Osteoblast (primary cell): ENCODE data around the gene DEDD. TPM values are rescaled to one million over a fixed set of nuclear protein-coding genes. Genes with fewer than 3 reads are reported as not detected.
"Not testable (repeated sequence)": the region's sequence is repeated elsewhere in the genome, so short reads cannot be mapped to it uniquely, and the experiment has no call there.

Experiments
- DNase-seq: peaks from one replicate; pipeline ENCODE4 v3.0.0; 2011; ENCODE audit warnings: low spot score, mixed read lengths; ENCODE audit not compliant: insufficient read length; ENCODE audit errors: missing footprints
- H2AFZ ChIP-seq: 2 replicates; pipeline ENCODE4 v1.6.0; 2011; ENCODE audit warnings: mild to moderate bottlenecking, low read length
- H3K27ac ChIP-seq: 2 replicates; pipeline ENCODE4 v1.5.1; 2011; ENCODE audit warnings: mild to moderate bottlenecking, low read depth, low read length, moderate library complexity
- H3K27me3 ChIP-seq: 2 replicates; pipeline ENCODE4 v1.6.0; 2012; ENCODE audit warnings: mild to moderate bottlenecking, control low read depth, inconsistent platforms, low read length, moderate library complexity; ENCODE audit not compliant: insufficient read depth
- H3K36me3 ChIP-seq: 2 replicates; pipeline ENCODE4 v1.5.1; 2011; ENCODE audit warnings: mild to moderate bottlenecking, low read length, control low read depth, moderate library complexity; ENCODE audit not compliant: insufficient read depth
- H3K4me1 ChIP-seq: 2 replicates; pipeline ENCODE4 v1.5.1; 2011; ENCODE audit warnings: mild to moderate bottlenecking, low read length, control low read depth, moderate library complexity; ENCODE audit not compliant: insufficient read depth
- H3K4me2 ChIP-seq: 2 replicates; pipeline ENCODE4 v1.6.0; 2011; ENCODE audit warnings: mild to moderate bottlenecking, low read length; ENCODE audit not compliant: insufficient read depth
- H3K4me3 ChIP-seq: fragments of 200-600 bp; sonication (generic); 3 replicates; pipeline ENCODE4 v1.5.1; 2012; ENCODE audit warnings: mild to moderate bottlenecking, low read length, inconsistent platforms; ENCODE audit not compliant: insufficient read depth
- H3K79me2 ChIP-seq: 2 replicates; pipeline ENCODE4 v1.6.0; 2012; ENCODE audit warnings: mild to moderate bottlenecking, low read length, control low read depth, inconsistent platforms; ENCODE audit not compliant: insufficient read depth
- H3K9me3 ChIP-seq: 2 replicates; pipeline ENCODE4 v1.5.1; 2011; ENCODE audit warnings: low read depth, low read length, control low read depth
- H4K20me1 ChIP-seq: 2 replicates; pipeline ENCODE4 v1.6.0; 2012; ENCODE audit warnings: mild to moderate bottlenecking, low read length, control low read depth; ENCODE audit not compliant: insufficient read depth
- total RNA-seq: library from RNA; depleted of rRNA; stranded (reverse); fragments of >200 nt; gene quantifications from 2 replicates; pipeline ENCODE4 v1.2.3, GENCODE V29; 2012
- TF ChIP-seq, protein P1 (sequence below): IDR thresholded peaks from 2 replicates; pipeline ENCODE4 v1.5.1; 2011; ENCODE audit warnings: mild to moderate bottlenecking, low read depth, low read length, moderate library complexity; ENCODE audit errors: extremely low read depth

The DEDD gene
- total RNA-seq, 1 donor: 36.6 TPM

DNA sequence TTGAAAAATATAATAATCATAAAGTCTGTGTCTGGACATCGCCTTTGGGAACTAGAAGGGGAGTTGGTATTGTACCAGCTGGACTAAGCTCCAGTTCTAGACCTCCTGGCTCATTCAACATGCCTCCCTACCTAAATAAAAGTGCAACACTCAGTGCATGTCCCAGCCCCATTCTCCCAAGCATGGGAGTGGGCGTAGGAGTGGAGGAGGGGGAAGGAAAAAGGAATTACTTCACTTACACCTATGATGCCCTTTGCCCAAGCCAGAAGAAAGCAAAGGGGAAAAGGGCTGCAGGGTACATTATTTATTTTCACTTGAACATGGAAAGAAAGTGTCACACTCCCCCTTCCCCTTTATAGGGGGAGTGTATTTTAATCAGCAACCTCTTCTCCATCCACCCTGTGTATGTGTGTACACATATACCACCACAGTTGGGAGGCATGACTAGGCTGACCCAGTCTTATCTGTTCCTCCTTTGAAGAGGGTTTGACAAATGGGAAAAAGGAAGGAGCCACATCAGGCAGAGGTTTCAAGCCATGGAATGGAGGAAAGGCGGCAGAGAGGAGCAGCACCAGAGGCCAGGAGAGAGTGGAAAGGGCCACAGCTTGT is 11.3 kb downstream of the DEDD start:
- H3K9me3 ChIP-seq: no peaks in the 10 kb centered on the region
- no peak overlapping the region for H3K4me3 ChIP-seq
- H3K27me3 ChIP-seq: no peaks in the 10 kb centered on the region
- no peak overlapping the region for H2AFZ ChIP-seq
- H3K36me3 ChIP-seq: peaks cover 57% of the 10 kb centered on the region
- H4K20me1 ChIP-seq: peaks cover 19% of the 10 kb centered on the region
- H3K4me1 ChIP-seq: peaks cover 26% of the 10 kb centered on the region
- no peak overlapping the region for H3K27ac ChIP-seq
- DNase-seq: peak; percentile 66
- H3K79me2 ChIP-seq: peaks cover 61% of the 10 kb centered on the region
- TF ChIP-seq, protein P1, sequence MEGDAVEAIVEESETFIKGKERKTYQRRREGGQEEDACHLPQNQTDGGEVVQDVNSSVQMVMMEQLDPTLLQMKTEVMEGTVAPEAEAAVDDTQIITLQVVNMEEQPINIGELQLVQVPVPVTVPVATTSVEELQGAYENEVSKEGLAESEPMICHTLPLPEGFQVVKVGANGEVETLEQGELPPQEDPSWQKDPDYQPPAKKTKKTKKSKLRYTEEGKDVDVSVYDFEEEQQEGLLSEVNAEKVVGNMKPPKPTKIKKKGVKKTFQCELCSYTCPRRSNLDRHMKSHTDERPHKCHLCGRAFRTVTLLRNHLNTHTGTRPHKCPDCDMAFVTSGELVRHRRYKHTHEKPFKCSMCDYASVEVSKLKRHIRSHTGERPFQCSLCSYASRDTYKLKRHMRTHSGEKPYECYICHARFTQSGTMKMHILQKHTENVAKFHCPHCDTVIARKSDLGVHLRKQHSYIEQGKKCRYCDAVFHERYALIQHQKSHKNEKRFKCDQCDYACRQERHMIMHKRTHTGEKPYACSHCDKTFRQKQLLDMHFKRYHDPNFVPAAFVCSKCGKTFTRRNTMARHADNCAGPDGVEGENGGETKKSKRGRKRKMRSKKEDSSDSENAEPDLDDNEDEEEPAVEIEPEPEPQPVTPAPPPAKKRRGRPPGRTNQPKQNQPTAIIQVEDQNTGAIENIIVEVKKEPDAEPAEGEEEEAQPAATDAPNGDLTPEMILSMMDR: no peak
- no peak overlapping the region for H3K4me2 ChIP-seq

GRCh38 chr1:161119092-161119903 is 13.2 kb downstream of the DEDD start:
- no peaks in the 10 kb centered on the region for H3K9me3 ChIP-seq
- TF ChIP-seq, protein P1: peak; percentile 52
- H3K4me2 ChIP-seq: peak overlapping the region; percentile 95
- H3K36me3 ChIP-seq: peaks cover 44% of the 10 kb centered on the region
- peaks cover 26% of the 10 kb centered on the region for H4K20me1 ChIP-seq
- peak overlapping the region; percentile 98 for H3K27ac ChIP-seq
- H3K4me3 ChIP-seq: peak overlapping the region; percentile 97
- H3K27me3 ChIP-seq: no peaks in the 10 kb centered on the region
- peaks cover 43% of the 10 kb centered on the region for H3K4me1 ChIP-seq
- H2AFZ ChIP-seq: no peak overlapping the region
- peak; percentile 95 for DNase-seq
- H3K79me2 ChIP-seq: peaks cover 62% of the 10 kb centered on the region

DNA sequence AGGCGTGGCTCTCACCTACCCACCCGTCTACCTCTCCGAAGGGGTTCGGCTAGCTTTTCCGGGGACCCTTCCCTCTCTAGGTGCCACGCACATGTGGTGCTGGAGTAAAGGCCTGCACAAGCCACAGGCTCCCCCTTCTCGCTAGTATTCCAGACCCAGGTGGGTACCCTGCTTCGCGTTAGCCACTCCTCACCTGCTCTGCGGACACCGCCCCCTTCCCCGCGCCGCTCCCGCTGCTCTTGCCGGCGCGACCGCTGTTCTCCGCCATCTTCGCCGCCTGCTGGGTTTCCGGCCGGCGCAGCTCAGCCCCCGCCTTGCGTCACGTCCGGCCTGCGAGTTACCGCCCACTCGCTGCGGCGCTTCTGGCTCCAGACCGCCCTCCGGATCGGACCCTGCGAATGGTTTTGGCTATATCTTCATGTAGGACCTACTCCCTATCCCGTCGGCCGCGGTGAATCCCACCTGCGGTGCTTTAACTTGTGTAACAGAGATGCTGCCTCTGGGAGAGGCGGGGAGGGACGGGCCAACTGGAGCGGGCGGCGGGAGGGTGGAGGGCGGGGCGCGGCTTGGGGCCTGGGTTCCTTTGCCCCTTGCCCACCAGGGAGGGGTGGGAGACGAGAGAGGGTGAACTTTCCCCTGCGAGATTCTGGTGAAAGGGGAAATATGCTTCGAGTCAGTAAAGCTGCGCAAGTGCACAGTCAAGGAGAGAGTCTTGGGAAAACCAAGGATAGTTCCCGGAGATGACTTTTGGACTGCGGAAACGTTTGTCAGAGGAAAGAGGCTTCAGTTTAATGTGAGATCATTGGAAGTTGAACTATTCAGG is 14.5 kb downstream of the DEDD start, which contains the start of the genes NIT1 and PFDN2:
Gene NIT1, plus strand, starts transcription at position 347 of the 823 bp plus-strand sequence. Its CDS starts 72 bp downstream, at position 419.
Gene PFDN2, minus strand, starts transcription at position 279 of the 823 bp plus-strand sequence. Its CDS starts 11 bp downstream, at position 268.
- Histone ChIP-seq H4K20me1 (peaks cover 36% of the 10 kb centered on the region), H3K27me3 (no peaks in the 10 kb centered on the region), H3K4me1 (peaks cover 48% of the 10 kb centered on the region), H2AFZ (peak within 1 kb of the TSS; percentile 90), H3K79me2 (peaks cover 68% of the 10 kb centered on the region), H3K36me3 (peaks cover 32% of the 10 kb centered on the region), H3K9me3 (no peaks in the 10 kb centered on the region), H3K4me3 (peak within 1 kb of the TSS; percentile 97), H3K27ac (peak within 1 kb of the TSS; percentile 98), H3K4me2 (peak within 1 kb of the TSS; percentile 95)
- peak; percentile 96 for DNase-seq
- TF ChIP-seq, protein P1: no peak

GRCh38 chr1:161115961-161116360 is 16.5 kb downstream of the DEDD start:
- Histone ChIP-seq H3K27ac (peak overlapping the region; percentile 98), H3K4me1 (peaks cover 53% of the 10 kb centered on the region), H4K20me1 (peaks cover 43% of the 10 kb centered on the region), H3K79me2 (peaks cover 87% of the 10 kb centered on the region), H3K36me3 (peaks cover 12% of the 10 kb centered on the region), H3K4me2 (peak overlapping the region; percentile 42)
- H3K27me3 ChIP-seq, DNase-seq, H3K9me3 ChIP-seq, H2AFZ ChIP-seq, H3K4me3 ChIP-seq: not testable (repeated sequence)
